HPDE6-E6E7 (cell line): ENCODE measurements around the gene OPA1.
A peak's percentile ranks its signal among the peaks of the same experiment; 100 is the strongest.
"Not testable (repeated sequence)": the region's sequence is repeated elsewhere in the genome, so short reads cannot be mapped to it uniquely, and the experiment has no call there.

ENCODE experiments used
- DNase-seq: peaks from one replicate; pipeline ENCODE4 v3.0.0; 2011; ENCODE audit warnings: missing footprints; ENCODE audit errors: extremely low spot score

The OPA1 gene

DNA sequence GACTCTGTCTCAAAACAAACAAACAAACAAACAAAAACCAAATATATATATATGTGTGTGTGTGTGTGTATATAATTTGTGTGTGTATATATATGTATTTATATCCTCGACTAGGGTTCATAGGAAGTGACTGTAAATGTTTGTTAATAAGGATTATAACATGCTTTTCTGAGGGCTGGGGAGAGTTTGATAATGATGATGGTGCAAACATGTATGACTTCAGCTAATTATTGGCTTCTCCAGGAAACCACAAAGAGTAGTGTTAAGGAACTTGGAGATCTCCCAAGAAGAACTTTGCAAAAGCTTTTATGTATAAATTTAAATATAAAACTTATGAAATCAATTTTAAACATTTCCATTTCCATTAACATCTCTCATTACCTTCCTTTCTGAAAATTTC lies 3.9 kb upstream of the OPA1 start:
- no peak for DNase-seq

GRCh38 chr3:193589616-193590015 lies 3.4 kb upstream of the OPA1 start:
- no peak for DNase-seq

DNA sequence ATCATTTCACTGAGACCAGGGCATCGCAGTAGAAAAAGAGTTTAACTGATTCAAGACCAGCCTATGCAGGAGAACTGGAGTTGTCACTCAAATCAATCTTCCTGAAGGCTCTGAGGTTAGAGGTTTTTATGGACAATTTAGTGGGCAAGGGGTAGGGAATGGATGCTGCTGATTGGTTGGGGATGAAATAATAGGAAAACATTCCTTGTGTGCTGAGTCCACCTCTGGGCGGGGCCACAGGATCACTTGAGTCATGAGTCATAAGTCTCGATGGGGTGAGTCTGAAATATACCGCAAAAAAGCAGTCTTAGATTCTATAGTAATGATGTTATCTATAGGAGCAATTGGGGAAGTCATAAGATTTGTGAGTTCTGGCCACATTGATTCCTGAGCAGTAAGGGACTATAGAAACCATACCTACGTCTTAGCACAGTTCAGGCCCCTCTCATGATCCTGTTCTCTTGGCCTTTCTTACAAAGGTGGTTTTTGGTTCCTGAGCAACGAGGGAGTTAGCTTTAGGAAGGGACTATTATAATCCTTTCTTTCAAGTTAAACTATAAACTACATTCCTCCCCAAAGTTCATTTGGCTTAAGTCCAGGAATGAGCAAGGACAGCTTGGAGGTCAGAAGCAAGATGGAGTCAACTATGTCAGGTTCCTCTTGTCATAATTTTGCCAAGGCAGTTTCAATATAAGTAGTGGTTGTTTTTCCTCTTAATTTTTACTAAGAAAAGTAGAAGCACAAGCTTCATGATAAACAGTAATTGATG lies 2.7 kb upstream of the OPA1 start:
- DNase-seq = peak; percentile 57

DNA sequence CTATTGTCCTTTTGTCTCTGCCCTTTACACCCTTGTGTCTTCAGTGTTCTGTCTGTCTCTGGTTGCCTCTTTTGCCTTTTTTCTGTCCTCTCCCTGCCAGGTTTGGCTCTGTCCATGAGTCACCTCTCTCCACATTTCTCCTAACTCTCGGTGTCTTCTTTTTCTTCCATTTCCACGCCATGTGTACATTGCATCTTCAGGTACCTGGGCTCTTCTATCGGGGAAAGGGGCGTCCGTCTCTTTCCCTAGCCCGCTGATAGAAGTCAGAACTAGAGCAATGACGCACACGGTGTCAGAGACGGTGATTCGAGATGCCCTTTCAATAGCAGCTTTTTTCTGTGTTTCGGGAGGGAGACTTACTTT lies 641 bp downstream of the OPA1 start:
- DNase-seq = peak; percentile 16

GRCh38 chr3:193594946-193595689 lies 2.1 kb downstream of the OPA1 start:
- DNase-seq = no peak

- DNase-seq = no peak
Measured at GRCh38 chr3:193595939-193596487, 3.0 kb downstream of the OPA1 start.

DNA sequence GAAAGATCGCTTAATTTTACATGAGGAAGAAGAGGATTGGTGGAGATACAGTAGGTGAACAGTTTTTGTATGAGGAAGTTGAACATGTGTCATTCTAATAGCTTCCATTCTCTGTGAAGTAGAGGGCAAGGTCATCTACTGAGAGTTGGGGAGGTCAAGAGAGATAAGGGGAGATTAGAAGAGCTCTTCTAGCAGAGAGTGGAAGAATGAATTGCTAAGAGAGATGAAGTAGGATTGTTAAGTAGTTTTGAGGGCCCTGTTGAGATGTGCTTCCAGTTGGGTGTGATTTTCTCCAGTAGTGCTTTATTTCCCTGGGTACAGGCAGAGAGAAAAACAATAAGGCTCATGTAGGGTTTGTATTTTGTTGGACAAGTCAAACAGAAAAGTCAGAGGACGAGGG lies 5.2 kb downstream of the OPA1 start:
- DNase-seq = no peak

GRCh38 chr3:193599393-193599792 lies 6.4 kb downstream of the OPA1 start:
- DNase-seq = no peak

- peak; percentile 31 for DNase-seq
Measured at GRCh38 chr3:193605876-193606275, 12.9 kb downstream of the OPA1 start.

DNA sequence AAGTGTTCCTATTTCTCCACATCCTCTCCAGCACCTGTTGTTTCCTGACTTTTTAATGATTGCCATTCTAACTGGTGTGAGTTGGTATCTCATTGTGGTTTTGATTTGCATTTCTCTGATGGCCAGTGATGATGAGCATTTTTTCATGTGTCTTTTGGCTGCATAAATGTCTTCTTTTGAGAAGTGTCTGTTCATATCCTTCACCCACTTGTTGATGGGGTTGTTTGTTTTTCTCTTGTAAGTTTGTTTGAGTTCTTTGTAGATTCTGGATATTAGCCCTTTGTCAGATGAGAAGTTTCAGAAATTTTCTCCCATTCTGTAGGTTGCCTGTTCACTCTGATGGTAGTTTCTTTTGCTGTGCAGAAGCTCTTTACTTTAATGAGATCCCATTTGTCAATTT lies 13.9 kb downstream of the OPA1 start:
- DNase-seq = not testable (repeated sequence)

DNA sequence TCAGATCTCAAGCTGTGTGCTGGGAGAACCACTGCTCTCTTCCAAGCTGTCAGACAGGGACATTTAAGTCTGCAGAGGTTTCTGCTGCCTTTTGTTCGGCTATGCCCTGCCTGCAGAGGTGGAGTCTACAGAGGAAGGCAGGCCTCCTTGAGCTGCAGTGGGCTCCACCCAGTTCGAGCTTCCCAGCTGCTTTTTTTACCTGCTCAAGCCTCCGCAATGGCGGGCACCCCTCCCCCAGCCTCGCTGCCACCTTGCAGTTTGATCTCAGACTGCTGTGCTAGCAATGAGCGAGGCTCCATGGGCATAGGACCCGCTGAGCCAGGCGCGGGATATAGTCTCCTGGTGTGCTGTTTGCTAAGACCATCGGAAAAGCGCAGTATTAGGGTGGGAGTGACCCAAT lies 17.5 kb downstream of the OPA1 start:
- not testable (repeated sequence) for DNase-seq

DNA sequence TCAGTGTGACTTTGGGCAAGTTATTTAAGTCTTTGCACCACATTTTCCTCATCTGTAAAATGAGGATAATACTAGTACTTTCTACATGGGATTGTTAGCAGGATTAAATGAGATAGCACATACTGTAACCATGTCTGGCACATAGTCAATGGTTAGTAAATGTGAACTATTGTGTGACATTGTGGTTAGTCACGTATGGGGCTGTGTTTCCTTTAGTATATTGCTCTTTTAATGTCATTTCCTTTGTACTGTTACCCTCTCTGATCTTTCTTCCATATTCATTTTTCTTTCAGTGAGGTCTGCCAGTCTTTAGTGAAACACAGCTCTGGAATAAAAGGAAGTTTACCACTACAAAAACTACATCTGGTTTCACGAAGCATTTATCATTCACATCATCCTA lies 21.4 kb downstream of the OPA1 start:
- no peak for DNase-seq

GRCh38 chr3:193617628-193618027 lies 24.6 kb downstream of the OPA1 start:
- DNase-seq = no peak

GRCh38 chr3:193620057-193620456 lies 27.0 kb downstream of the OPA1 start:
- DNase-seq = no peak

- DNase-seq = no peak
Measured at GRCh38 chr3:193620650-193621049, 27.6 kb downstream of the OPA1 start.

DNA sequence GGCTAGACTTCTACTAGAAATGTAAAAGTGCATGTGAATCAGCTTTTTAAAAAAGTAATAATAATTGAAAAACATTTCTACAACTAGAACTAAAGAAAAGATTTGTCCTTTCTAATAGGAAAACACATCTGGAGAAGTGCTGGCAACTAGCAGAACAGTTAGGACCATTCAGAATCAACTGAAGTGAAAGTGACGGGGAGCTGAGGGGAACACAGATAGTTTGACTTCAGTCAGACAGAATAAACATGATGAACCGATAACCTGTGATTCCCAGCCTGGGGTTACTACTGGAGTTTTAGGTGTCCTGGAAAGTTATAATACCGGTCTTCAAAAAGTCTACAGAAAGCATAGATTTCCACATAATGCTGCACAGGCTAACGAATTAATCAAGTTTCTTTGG lies 28.1 kb downstream of the OPA1 start:
- DNase-seq = no peak

- no peak for DNase-seq
Measured at GRCh38 chr3:193630005-193630404, 37.0 kb downstream of the OPA1 start.

- no peak for DNase-seq
Measured at GRCh38 chr3:193637831-193638230, 44.8 kb downstream of the OPA1 start.

DNA sequence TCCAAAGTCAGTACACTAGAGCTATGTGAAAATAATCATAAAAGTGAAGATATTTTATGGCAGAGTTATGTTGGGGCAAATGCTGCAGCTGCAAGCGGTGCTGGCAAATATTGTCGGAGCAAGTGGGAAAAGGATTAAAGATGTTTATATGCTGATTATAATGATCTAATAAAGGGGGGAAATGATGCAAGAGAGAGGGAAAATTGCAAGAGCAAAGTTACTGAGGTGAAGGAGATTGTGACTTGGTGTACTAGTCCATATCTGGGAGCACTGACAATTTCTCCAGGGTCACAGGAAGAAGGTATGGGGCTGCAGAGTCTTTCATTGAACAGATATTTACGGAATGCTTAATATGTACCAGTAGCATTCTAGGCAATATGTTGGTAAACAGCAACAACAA lies 45.8 kb downstream of the OPA1 start:
- no peak for DNase-seq

DNA sequence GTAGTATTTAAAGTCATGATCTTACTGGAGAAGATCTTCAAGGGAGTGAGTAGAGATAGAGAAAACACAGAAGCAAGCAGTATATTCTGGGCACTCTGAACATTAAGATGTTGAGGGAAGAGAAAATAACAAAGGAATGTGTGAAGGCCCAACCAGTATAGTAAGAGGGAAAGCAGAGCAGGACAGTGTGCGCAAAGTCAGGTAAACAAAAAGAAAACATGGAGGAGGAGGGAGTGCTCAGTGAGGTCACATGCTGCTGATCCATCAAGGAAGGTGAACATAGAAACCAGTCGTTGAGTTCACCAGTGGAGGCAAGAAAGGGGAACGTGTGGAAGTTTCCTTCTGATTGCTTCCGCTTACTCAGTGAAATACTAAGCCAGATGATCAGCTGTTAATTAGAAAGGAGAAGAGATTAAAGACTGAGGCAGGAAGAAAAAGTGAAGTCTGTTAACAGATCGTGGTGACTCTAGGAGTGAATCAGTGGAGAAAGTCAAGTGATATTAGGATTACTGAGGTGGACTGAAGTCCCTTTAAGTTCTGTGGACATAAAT lies 47.2 kb downstream of the OPA1 start:
- no peak for DNase-seq

DNA sequence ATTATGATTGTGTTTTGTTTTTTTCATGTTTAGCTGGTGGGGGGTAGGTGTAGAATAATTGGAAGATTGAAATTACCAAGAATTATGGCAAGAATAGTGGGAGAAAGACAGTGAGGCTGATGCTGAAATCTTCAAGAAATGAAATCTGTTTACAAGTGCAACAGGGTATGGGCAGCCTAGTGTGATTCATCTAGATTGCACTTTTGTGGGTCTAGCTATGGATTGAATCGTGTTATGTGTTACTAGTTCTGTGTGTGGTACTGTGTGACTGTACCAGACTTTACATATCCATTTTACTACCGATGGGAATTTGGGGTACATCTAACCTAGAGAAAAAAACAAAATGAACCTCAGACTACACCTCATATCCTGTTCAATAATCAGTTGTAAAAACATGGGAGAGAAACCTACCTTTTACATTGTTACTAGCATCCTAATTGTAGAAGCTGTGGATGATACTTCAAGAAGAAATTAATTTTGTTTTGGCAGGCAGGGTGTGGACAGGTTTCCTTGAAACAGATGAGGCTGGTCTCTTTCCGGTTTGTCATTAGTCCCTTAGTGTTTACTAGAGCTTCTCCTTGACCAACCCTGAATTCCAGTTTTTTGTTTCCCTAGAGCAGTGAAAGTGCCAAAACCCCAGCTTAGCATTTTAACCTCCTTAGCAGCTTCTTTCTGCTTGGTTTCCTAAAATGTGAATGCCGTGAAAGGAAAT lies 47.9 kb downstream of the OPA1 start:
- DNase-seq = no peak

DNA sequence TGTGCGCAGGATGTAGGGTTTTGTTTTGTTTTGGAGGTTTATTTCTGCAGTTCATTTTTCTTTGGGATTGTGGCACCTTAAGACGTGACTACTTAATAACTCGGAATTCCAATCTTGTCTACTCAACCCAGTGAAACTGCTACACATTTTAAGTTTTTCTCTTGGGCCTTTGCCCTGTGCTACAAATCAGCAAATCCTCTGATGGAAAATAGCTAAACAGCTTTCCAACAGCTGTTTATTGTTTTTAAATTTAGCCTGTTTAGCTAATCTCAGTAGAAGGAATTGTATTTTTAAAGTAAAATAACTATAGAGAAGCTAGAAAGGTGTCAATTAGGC lies 48.4 kb downstream of the OPA1 start:
- DNase-seq = no peak
